HepG2 (cell line): ENCODE data around the gene AQP7. TPM values are rescaled to one million over a fixed set of nuclear protein-coding genes. Genes with fewer than 3 reads are reported as not detected.

Experiments used
- ATAC-seq: fragments of 200-7000 bp; cut with Tn5 transposase; 3 replicates; pipeline ENCODE4 v1.9.1; 2020; ENCODE audit warnings: mild to moderate bottlenecking, moderate library complexity
- BruUV-seq: library from RNA; stranded (reverse); fragments of 400-500 nt; replicated peaks from 2 replicates; lab custom pipeline; 2021; lab: Mats Ljungman, UMichigan
- CTCF ChIA-PET: fragments of 300-600 bp; formaldehyde crosslinking; extraction: SDS; loops from one replicate; lab custom pipeline; 2021; ENCODE audit warnings: low total read pairs, inconsistent platforms, low intra/inter-chr PET ratio; lab: Yijun Ruan, JAX
- POLR2A ChIA-PET: fragments of 350-600 bp; sonication (Branson Sonifier 250); formaldehyde crosslinking; loops from one replicate; lab custom pipeline; 2020; ENCODE audit warnings: antibody characterized with exemption, inconsistent platforms; lab: Yijun Ruan, JAX
- DNase-seq: peaks from one replicate; pipeline ENCODE4 v3.0.0-alpha.2; 2015; ENCODE audit warnings: low spot score
- FAIRE-seq: peaks from 3 replicates; lab custom pipeline; 2011; peaks lifted over from hg19 to GRCh38; lab: Jason Lieb, UNC
- H2AFZ ChIP-seq: one replicate; pipeline ENCODE4 v1.6.1; 2011; ENCODE audit warnings: low read length, inconsistent platforms
- H3K27ac ChIP-seq: fragments of 300-600 bp; 3 replicates; pipeline ENCODE4 v1.8.0; 2011; ENCODE audit warnings: mixed run types, mild to moderate bottlenecking, mixed read lengths, low read length, inconsistent platforms; ENCODE audit not compliant: insufficient read depth; ENCODE audit errors: extremely low read length
- H3K27me3 ChIP-seq, 2 experiments: fragments of 200-600 bp in 1 of 2; 2 replicates in 1 of 2; 3 replicates in 1 of 2; pipeline versions ENCODE4 v1.6.0 to v1.8.0; 2011; ENCODE audit warnings: low read length in 2 of 2, mild to moderate bottlenecking in 2 of 2, moderate library complexity in 2 of 2, inconsistent platforms in 1 of 2; ENCODE audit not compliant: insufficient read depth in 2 of 2, control insufficient read depth in 1 of 2
- H3K36me3 ChIP-seq, 2 experiments: fragments of 200-600 bp in 1 of 2; replicated peaks in 1 of 2; 2 replicates in 1 of 2; 3 replicates in 1 of 2; pipeline versions ENCODE4 v1.5.1 to v1.8.0; 2011; ENCODE audit warnings: low read length in 2 of 2, inconsistent platforms in 1 of 2; ENCODE audit not compliant: insufficient read depth in 2 of 2, control insufficient read depth in 1 of 2
- H3K4me1 ChIP-seq: 2 replicates; pipeline ENCODE4 v1.5.1; 2012; ENCODE audit warnings: low read length, inconsistent platforms; ENCODE audit not compliant: insufficient read depth
- H3K4me2 ChIP-seq: 2 replicates; pipeline ENCODE4 v1.6.0; 2011; ENCODE audit warnings: low read depth, low read length, inconsistent platforms
- H3K4me3 ChIP-seq, 3 experiments: fragments of 200-600 bp in 1 of 3; sonication (generic), shearing (Covaris generic) in 1 of 3; replicated peaks in 1 of 3; 2 replicates each; pipeline ENCODE4 v1.5.1; 2011 to 2016; ENCODE audit warnings: low read length in 3 of 3, inconsistent platforms in 2 of 3, low read depth in 2 of 3, mild to moderate bottlenecking in 2 of 3, control low read depth in 1 of 3, mixed read lengths in 1 of 3; ENCODE audit not compliant: insufficient read depth in 1 of 3
- H3K79me2 ChIP-seq: one replicate; pipeline ENCODE4 v1.6.1; 2011; ENCODE audit warnings: low read length, inconsistent platforms; ENCODE audit not compliant: insufficient read depth
- H3K9ac ChIP-seq: 2 replicates; pipeline ENCODE4 v1.6.0; 2011; ENCODE audit warnings: mild to moderate bottlenecking, low read depth, low read length, inconsistent platforms; ENCODE audit not compliant: insufficient read depth
- H3K9me3 ChIP-seq: 2 replicates; pipeline ENCODE4 v1.5.1; 2012; ENCODE audit warnings: mild to moderate bottlenecking, low read length
- H4K20me1 ChIP-seq: 2 replicates; pipeline ENCODE4 v1.6.0; 2011; ENCODE audit warnings: inconsistent platforms, mild to moderate bottlenecking, low read length, moderate library complexity; ENCODE audit not compliant: insufficient read depth
- CCDC6 ChIP-seq: sonication (generic); formaldehyde crosslinking; IDR thresholded peaks from 2 replicates; pipeline ENCODE4 v1.8.1; 2022; ENCODE audit warnings: mild to moderate bottlenecking, missing genetic modification reagents, moderate library complexity
- JDP2 ChIP-seq: sonication (generic); formaldehyde crosslinking; IDR thresholded peaks from 2 replicates; pipeline ENCODE4 v1.8.1; 2022; ENCODE audit warnings: missing genetic modification reagents, borderline replicate concordance
- PAF1 ChIP-seq: IDR thresholded peaks from 2 replicates; pipeline ENCODE4 v1.6.1; 2016; ENCODE audit warnings: missing genetic modification reagents, missing compliant biosample characterization
- ZFP36 ChIP-seq: fragments of 150-350 bp; IDR thresholded peaks from 2 replicates; pipeline ENCODE4 v1.6.1; 2018; ENCODE audit warnings: borderline replicate concordance, low read length, low read depth; ENCODE audit not compliant: partially characterized antibody
- WGBS: methylation state at CpG from one replicate; pipeline ENCODE4 v1.1.6; 2017; ENCODE audit warnings: low lambda C conversion rate; 5-methylcytosine and 5-hydroxymethylcytosine counted together
- in situ Hi-C: cut with HindIII; loops from 2 replicates; pipeline ENCODE4 v1.10.0; 2017; ENCODE audit warnings: low pct_unique_long_range_greater_than_20kb; ENCODE audit not compliant: extremely low pct_ligation_motif_present
- intact Hi-C: fragments of 100-400 bp; cut with micrococcal nuclease; formaldehyde crosslinking; loops from one replicate; pipeline ENCODE4 v1.10.0; 2022; ENCODE audit not compliant: unreplicated experiment
- polyA plus RNA-seq, 8 experiments: library from polyadenylated mRNA; depleted of rRNA in 3 of 8; stranded (reverse) in 7 of 8; unstranded in 1 of 8; fragments of >200 nt; fragmentation: Illumina TruSeq in 4 of 8; extraction: Trizol in 4 of 8; gene quantifications; 2 replicates each; pipeline versions ENCODE4 v1.2.1 to v1.2.3, GENCODE V29; 2011 to 2016; ENCODE audit warnings: low read depth in 4 of 8, missing spikeins in 1 of 8, mixed read lengths in 1 of 8; ENCODE audit not compliant: insufficient read depth in 1 of 8
- small RNA-seq, 3 experiments: library from RNA; depleted of rRNA; stranded (forward); fragments of <200 nt; gene quantifications; one replicate each; pipeline ENCODE3, GENCODE V24; 2012; ENCODE audit warnings: low read depth in 2 of 3, low replicate concordance in 1 of 3; ENCODE audit not compliant: insufficient read length in 3 of 3, insufficient read depth in 2 of 3
- total RNA-seq, 5 experiments: library from RNA; depleted of rRNA; stranded (reverse); fragments of >200 nt; fragmentation: Illumina TruSeq; extraction: Trizol; gene quantifications; 2 replicates each; pipeline ENCODE4 v1.2.3, GENCODE V29; 2016; ENCODE audit warnings: low read depth in 1 of 5

The AQP7 gene
- total and polyA plus RNA-seq, 2 of the 13 experiments (the other 11 are each of a cell fraction or from before 2014, with no cell fraction given) = 1.9 to 2.1 TPM

- H3K36me3 ChIP-seq = peaks cover 22 to 66% of the 10 kb centered on the region in 2 experiments
- no peak for TF ChIP-seq CCDC6 (CRISPR knock-in tag)
- no peak for TF ChIP-seq JDP2
- TF ChIP-seq PAF1 = no peak
- TF ChIP-seq ZFP36 = peak; percentile 81
- H4K20me1 ChIP-seq = no peaks in the 10 kb centered on the region
- BruUV-seq = no TSS peak
- no peaks in the 10 kb centered on the region for H3K79me2 ChIP-seq
- no peaks in the 10 kb centered on the region for H3K4me1 ChIP-seq
- H3K27me3 ChIP-seq = no peaks in the 10 kb centered on the region
- in situ Hi-C loops (no loop called here), intact Hi-C loops (no loop called here)
- no peak overlapping the region for H3K27ac ChIP-seq
- no peak overlapping the region for H3K4me2 ChIP-seq
- H3K4me3 ChIP-seq = no peak overlapping the region
- peaks cover 20% of the 10 kb centered on the region for H3K9me3 ChIP-seq
- H2AFZ ChIP-seq = no peak overlapping the region
- ATAC-seq (no peak), DNase-seq (no peak), FAIRE-seq (no peak)
- H3K9ac ChIP-seq = no peak overlapping the region
- POLR2A ChIA-PET = no interaction called here
- WGBS = 100% methylated on average over 1 of the region's 3 CpGs
- CTCF ChIA-PET = no interaction called here
Measured at GRCh38 chr9:33340186-33340585, 62.2 kb downstream of the AQP7 start.

Small RNA genes within 50 kb of the gene (small RNA-seq; reads per million reads assigned to genes)
- gene AL356218.2 (0 reads per million in 3 experiments), gene RF00019 (0 reads per million in 3 experiments)

Other genes with a start within 250 kb of the AQP7 start
- 15.7 TPM in 2 replicates for gene B4GALT1, start 235.2 kb downstream of the AQP7 start, total RNA-seq (2016; rRNA removed; fragmentation: Illumina TruSeq; extraction: Trizol)
- gene B4GALT1, start 235.2 kb downstream of the AQP7 start, polyA plus RNA-seq (2011; rRNA removed) = 33.5 and 37.5 TPM in 2 replicates
- 0.53 and 0.98 TPM in 2 replicates for gene SPINK4, start 162.4 kb downstream of the AQP7 start, total RNA-seq (2016; rRNA removed; fragmentation: Illumina TruSeq; extraction: Trizol)
- 2.0 and 3.4 TPM in 2 replicates for gene SPINK4, start 162.4 kb downstream of the AQP7 start, polyA plus RNA-seq (2011; rRNA removed)
- gene BAG1, start 137.9 kb downstream of the AQP7 start, total RNA-seq (2016; rRNA removed; fragmentation: Illumina TruSeq; extraction: Trizol) = 52.8 and 59.5 TPM in 2 replicates
- gene BAG1, start 137.9 kb downstream of the AQP7 start, polyA plus RNA-seq (2011; rRNA removed) = 18.7 and 23.1 TPM in 2 replicates
- 57.3 and 91.4 TPM in 2 replicates for gene CHMP5, start 137.5 kb downstream of the AQP7 start, total RNA-seq (2016; rRNA removed; fragmentation: Illumina TruSeq; extraction: Trizol)
- 36.1 and 46.0 TPM in 2 replicates for gene CHMP5, start 137.5 kb downstream of the AQP7 start, polyA plus RNA-seq (2011; rRNA removed)
- gene NFX1, start 112.1 kb downstream of the AQP7 start, total RNA-seq (2016; rRNA removed; fragmentation: Illumina TruSeq; extraction: Trizol) = 27.5 and 29.6 TPM in 2 replicates
- 23.5 and 23.9 TPM in 2 replicates for gene NFX1, start 112.1 kb downstream of the AQP7 start, polyA plus RNA-seq (2011; rRNA removed)
- gene AQP3, start 45.0 kb upstream of the AQP7 start, total RNA-seq (2016; rRNA removed; fragmentation: Illumina TruSeq; extraction: Trizol) = 0.87 and 1.4 TPM in 2 replicates
- gene AQP3, start 45.0 kb upstream of the AQP7 start, polyA plus RNA-seq (2011; rRNA removed) = 5.5 and 12.2 TPM in 2 replicates
- gene NOL6, start 71.4 kb upstream of the AQP7 start, total RNA-seq (2016; rRNA removed; fragmentation: Illumina TruSeq; extraction: Trizol) = 28.6 and 30.2 TPM in 2 replicates
- gene NOL6, start 71.4 kb upstream of the AQP7 start, polyA plus RNA-seq (2011; rRNA removed) = 17.0 and 23.0 TPM in 2 replicates
- gene ANKRD18B, start 121.7 kb upstream of the AQP7 start, total RNA-seq (2016; rRNA removed; fragmentation: Illumina TruSeq; extraction: Trizol) = 1.2 and 1.4 TPM in 2 replicates
- 0.57 and 0.65 TPM in 2 replicates for gene ANKRD18B, start 121.7 kb upstream of the AQP7 start, polyA plus RNA-seq (2011; rRNA removed)